Duodenal mucosa (tissue), 2 donors: ENCODE data around the gene TSEN54.

Experiments
- H3K27ac ChIP-seq: one replicate; pipeline ENCODE4 v1.7.0; 2013; ENCODE audit warnings: low read depth, low read length
- H3K27me3 ChIP-seq, 2 donors: one replicate each; pipeline ENCODE4 v1.7.0; 2013; ENCODE audit warnings: low read length in 2 of 2, control low read depth in 1 of 2; ENCODE audit not compliant: insufficient read depth in 2 of 2, control insufficient read depth in 1 of 2
- H3K36me3 ChIP-seq, 2 donors: one replicate each; pipeline ENCODE4 v1.7.0; 2013; ENCODE audit warnings: low read length in 2 of 2, control low read depth in 1 of 2; ENCODE audit not compliant: insufficient read depth in 2 of 2, control insufficient read depth in 1 of 2
- H3K4me1 ChIP-seq, 2 donors: one replicate each; pipeline ENCODE4 v1.7.0; 2013; ENCODE audit warnings: low read length in 2 of 2, control low read depth in 1 of 2; ENCODE audit not compliant: insufficient read depth in 2 of 2, control insufficient read depth in 1 of 2
- H3K4me3 ChIP-seq, 2 donors: one replicate each; pipeline ENCODE4 v1.7.0; 2013; ENCODE audit warnings: low read length in 2 of 2, low read depth in 1 of 2
- H3K9ac ChIP-seq, 2 donors: one replicate each; pipeline ENCODE4 v1.7.0; 2013; ENCODE audit warnings: low read length in 2 of 2, low read depth in 1 of 2
- H3K9me3 ChIP-seq, 2 donors: one replicate each; pipeline ENCODE4 v1.7.0; 2013; ENCODE audit warnings: low read length in 2 of 2, control low read depth in 1 of 2; ENCODE audit not compliant: control insufficient read depth in 1 of 2

Gene TSEN54

DNA sequence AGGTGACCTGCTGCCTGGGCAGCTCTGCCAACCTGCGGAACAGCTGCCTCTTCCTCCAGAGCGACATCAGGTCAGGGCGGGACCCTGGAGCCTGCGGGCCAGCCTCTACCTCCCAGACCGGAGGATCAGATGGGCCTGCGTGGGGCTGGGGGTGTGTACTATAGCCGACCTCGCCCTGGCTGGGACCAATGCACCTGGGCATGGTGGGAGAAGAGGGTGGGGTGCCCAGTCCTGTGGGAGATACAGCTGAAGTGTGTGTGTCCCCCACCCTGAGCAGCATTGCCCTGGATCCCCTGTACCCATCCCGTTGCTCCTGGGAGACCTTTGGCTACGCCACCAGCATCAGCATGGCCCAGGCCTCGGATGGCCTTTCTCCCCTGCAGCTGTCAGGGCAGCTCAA is 20.3 kb upstream of the TSEN54 start:
- Histone ChIP-seq H3K27ac (no peak overlapping the region), H3K9ac (no peak overlapping the region), H3K36me3 (peaks cover 25 to 86% of the 10 kb centered on the region in 2 donors), H3K4me3 (no peak overlapping the region), H3K9me3 (no peaks in the 10 kb centered on the region), H3K27me3 (no peaks in the 10 kb centered on the region), H3K4me1 (peaks cover under 1 to 1% of the 10 kb centered on the region in 2 donors)

DNA sequence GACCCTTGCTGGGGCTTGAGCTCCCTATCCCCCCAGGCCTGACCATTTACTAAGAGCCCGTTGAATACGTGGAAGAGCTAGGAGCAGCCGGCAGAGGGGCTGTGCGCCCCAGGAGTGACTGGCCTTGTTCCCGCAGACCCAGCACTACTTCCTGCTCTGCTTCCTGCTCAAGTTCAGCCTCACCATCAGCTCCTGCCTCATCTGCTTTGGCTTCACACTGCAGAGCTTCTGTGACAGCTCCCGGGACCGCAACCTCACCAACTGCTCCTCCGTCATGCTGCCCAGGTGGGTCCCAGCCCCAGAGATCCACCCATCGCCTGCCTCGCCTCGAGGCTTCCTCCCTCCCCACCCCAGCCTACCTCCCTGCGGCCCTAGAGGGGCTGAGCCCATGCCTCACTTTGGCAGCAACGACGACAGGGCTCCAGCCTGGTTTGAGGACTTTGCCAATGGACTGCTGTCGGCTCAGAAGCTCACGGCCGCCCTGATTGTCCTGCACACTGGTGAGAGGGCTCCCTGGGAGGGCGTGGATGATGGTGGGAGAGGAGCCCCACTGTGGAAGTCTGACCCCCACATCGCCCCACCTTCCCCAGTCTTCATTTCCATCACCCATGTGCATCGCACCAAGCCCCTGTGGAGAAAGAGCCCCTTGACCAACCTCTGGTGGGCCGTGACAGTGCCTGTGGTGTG is 18.1 kb upstream of the TSEN54 start:
- Histone ChIP-seq H3K4me3 (no peak overlapping the region), H3K36me3 (peaks cover 23 to 69% of the 10 kb centered on the region in 2 donors), H3K9ac (no peak overlapping the region), H3K27ac (no peak overlapping the region), H3K4me1 (no peaks in the 10 kb centered on the region), H3K9me3 (no peaks in the 10 kb centered on the region), H3K27me3 (no peaks in the 10 kb centered on the region)

DNA sequence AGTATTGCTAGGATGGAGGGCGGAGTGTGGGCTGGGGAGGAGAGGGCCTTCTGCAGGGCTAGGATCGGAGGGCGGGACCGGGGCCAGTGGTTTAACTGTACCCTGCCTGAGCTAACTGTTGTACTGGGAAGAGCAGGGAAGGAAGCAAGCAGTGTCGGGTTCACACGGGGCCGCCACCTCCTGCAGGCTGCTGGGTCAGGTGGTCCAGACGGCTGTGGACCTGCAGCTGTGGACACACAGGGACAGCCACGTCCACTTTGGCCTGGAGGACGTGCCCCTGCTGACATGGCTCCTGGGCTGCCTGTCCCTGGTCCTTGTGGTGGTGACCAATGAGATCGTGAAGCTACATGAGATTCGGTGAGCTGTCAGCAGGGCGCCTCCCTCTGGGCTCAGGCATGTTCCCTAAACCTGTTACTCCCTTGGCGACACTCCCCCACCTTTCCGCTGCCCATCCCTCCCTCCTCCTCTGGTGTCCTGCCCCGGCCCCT is 17.6 kb upstream of the TSEN54 start:
- Histone ChIP-seq H3K9ac (no peak overlapping the region), H3K27ac (no peak overlapping the region), H3K36me3 (peaks cover 21 to 67% of the 10 kb centered on the region in 2 donors), H3K9me3 (no peaks in the 10 kb centered on the region), H3K27me3 (no peaks in the 10 kb centered on the region), H3K4me1 (no peaks in the 10 kb centered on the region), H3K4me3 (no peak overlapping the region)

DNA sequence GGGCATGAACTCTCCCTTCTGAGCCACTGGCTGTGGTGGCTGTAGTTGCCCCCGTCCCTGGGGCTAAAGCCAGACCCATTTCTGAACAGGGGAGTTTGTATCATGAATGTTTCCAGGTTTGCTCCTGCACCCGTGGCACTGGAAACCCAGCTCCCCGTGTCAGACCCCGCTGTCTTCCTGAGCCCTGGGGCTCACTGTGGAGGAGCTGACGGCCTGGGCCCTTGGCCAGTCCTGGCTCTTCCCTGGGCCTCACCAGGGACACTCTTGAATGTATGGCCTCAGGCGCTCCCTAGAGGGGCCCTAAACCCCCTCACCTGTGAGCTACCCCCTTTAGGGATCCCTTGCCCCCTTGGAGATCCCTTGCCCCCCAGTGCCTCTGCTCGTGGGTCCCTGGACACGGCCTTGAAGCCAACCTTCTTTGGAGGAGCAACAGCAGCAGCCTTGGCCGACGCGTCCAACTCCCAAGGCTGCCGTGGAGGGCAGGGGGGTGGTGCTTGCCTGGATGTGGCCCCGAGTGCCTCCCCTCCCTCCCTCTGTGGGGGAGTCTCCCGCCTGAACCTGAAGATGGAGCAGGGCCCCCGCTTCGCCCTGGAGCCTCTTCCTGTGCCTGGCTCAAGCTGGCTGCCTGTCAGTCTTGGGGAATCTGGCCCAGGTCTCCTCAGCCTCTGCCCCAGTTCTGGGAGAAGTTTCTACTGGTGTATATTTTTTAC is 16.9 kb upstream of the TSEN54 start:
- Histone ChIP-seq H3K27ac (peak overlapping the region; percentile 3), H3K36me3 (peaks cover 18 to 60% of the 10 kb centered on the region in 2 donors), H3K9ac (no peak overlapping the region), H3K9me3 (no peaks in the 10 kb centered on the region), H3K27me3 (no peaks in the 10 kb centered on the region), H3K4me1 (peaks cover 1 to 2% of the 10 kb centered on the region in 2 donors), H3K4me3 (no peak overlapping the region)

DNA sequence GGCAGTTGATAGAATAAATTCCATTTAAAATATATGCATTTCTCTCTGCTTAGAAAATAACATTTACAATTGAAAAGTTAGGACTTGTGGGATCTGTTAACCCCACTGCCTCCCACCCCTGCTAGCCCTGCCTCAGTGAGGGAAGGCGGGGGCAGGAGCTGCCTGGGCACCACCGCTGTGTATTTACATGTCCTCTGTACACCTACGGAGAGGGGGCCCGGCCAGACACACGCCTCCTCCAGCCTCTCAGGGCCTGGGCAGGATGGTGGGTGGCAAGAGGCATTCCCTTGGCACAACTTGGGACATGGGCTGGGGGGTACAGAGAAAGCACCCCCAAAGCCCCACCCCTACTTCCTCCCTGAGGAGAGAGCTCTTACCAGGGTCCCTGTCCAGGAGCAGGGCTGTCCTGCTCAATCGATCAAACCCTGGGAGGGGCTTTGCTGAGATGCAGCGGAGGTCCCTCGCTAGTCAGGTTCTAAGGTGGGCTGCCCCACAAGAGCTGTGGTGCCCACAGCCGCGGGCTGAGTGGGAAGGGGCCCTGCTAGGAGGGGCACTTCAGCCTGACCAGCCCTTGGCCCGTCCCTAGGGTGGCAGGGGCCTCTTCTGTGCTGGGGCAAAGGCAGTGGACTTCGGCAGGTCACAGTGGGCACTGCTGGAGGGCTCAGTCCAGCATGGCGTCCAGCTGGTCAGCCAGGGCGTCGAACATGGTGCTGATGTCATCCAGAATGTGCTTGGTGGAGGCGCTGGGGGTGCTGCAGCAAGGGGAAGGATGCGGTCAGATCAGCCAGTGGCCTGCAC is 15.7 kb upstream of the TSEN54 start:
- peaks cover 12 to 53% of the 10 kb centered on the region in 2 donors for H3K36me3 ChIP-seq
- no peak overlapping the region for H3K27ac ChIP-seq
- no peak overlapping the region for H3K4me3 ChIP-seq
- no peaks in the 10 kb centered on the region for H3K9me3 ChIP-seq
- no peaks in the 10 kb centered on the region for H3K27me3 ChIP-seq
- H3K4me1 ChIP-seq = peaks cover 4% of the 10 kb centered on the region in 2 donors
- no peak overlapping the region for H3K9ac ChIP-seq

DNA sequence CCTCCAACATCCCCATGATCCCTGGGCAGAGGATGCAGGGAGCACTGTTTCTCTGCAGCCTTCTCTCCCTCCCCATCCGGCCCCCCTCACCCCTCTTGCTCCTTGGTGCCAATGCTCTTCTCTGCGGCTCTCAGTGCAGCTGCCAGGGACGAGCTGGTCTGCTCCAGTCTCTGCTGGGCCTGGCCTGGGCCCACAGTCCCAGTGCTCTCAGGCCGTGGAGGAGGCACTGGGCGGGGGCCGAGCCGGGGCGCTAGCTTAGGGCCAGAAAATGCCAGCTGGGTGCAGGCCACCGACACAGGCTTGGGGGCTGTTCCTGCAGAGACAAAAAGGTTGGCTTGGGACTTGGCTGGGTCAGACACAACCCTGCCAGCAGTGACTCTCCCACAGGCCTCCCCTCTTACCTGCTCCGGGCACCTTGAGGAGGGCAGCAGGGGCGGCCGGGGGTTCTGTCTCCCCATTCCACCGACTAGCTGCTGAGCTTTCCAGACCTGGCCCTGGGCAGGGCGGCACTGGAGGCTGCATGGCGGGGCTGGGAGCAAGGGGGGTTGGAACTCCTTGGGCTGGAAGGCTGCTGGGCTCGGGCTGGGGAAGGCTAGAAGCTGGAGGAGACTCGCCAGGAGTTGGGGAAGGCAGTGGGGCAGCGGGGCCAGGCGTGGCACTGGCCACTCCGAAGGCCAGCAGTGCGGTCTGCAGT is 14.8 kb upstream of the TSEN54 start:
- Histone ChIP-seq H3K27ac (no peak overlapping the region), H3K27me3 (no peaks in the 10 kb centered on the region), H3K4me3 (no peak overlapping the region), H3K4me1 (peaks cover 4% of the 10 kb centered on the region in 2 donors), H3K9ac (no peak overlapping the region), H3K9me3 (no peaks in the 10 kb centered on the region), H3K36me3 (peaks cover 9 to 53% of the 10 kb centered on the region in 2 donors)

DNA sequence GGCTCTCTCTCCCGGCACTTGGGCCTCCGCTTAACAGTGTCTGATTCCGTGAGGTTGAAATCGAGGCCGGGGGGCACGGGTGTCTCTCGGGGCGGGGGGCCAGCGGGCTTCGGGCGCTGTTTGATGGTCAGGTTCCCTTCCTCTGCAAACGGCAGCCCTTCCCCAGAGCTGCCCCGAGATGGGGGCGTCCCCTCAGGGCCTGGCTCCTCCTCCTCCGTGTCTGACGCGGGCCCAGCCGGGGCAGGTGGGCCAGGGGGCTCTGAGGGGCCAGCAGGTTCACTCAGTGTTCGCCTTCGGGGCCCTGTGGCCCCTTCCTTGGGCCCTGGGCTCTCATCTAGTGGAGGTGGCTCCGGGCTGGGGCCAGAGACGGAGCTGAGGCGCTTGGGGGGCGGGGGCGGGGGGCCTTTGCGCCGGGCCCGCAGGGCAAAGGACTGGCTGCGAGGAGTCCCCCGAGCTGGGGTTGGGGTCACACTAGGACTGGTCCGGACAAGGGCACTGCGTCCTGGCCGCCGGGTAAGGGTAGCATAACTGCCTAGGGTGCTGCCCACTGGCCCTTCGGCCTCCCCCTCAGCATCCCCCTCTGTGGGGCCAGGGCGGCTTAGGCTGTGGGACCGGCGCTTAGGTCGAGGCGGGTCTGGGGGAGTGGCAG is 14.1 kb upstream of the TSEN54 start:
- Histone ChIP-seq H3K36me3 (peaks cover 9 to 55% of the 10 kb centered on the region in 2 donors), H3K4me1 (peaks cover 4% of the 10 kb centered on the region in 2 donors), H3K9ac (no peak overlapping the region), H3K27me3 (no peaks in the 10 kb centered on the region), H3K9me3 (no peaks in the 10 kb centered on the region), H3K4me3 (no peak overlapping the region), H3K27ac (no peak overlapping the region)

DNA sequence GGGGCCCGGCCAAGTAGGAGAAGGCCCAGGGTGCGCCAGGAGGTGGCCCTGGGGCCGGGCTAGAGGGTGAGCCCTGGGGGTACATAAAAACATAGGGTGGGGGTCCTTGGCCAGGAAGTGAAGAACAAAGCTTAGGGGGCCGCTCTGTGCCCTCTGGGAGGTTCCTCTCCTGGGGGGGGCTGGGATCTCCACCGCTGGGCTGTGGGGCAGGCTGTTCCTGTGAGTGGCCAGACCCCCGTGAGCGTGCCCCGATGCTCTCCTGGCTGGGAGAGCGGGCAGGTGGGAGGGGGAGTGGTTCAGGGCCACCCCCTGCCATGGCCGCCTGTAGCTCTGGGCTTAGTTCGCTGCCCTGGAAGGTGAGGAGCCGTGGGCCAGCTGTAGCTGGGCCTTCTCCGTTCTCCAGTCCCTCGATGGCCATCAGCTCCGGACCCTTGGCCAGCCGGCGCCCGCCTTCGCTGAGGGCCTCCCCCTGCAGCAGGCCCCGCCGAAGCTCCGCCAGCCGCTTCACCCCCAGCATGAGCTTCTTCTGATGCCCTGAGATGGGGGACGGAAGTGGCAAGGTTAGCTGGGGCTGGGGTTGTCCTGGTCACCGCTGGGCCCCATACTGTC is 13.5 kb upstream of the TSEN54 start:
- Histone ChIP-seq H3K4me1 (peaks cover 4% of the 10 kb centered on the region in 2 donors), H3K9me3 (no peaks in the 10 kb centered on the region), H3K36me3 (peaks cover 9 to 52% of the 10 kb centered on the region in 2 donors)

DNA sequence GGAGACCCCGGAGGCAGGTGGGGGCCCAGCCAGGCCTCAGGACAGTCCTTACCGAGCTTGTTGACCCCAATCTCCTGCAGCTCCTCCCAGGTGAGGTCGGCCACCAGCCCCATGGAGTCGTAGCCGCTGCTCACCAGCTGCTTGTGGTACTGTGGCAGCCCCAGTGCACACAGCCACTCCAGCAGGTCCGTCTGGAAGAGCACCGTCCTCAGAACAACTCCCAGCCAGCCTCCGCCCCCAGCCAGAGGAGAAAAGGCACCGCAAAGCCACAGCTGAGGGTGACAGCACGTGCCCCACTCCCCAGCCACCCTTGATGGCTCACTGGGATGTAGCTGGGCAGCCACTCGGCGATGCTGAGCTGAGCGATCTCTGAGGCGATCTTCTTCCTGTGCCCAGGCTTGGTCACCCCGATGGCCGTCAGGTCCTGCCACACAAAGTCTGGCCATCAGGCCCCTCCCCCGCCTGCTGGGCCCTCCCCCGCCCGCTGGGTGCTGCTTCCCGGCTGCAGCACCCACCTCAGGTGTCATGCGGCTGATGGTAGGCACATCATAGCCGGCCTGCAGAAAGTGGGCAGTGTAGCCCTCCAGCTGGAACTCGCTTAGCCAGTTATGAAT is 12.9 kb upstream of the TSEN54 start:
- Histone ChIP-seq H3K4me3 (no peak overlapping the region), H3K36me3 (peaks cover 9 to 47% of the 10 kb centered on the region in 2 donors), H3K4me1 (peaks cover 4% of the 10 kb centered on the region in 2 donors), H3K9me3 (no peaks in the 10 kb centered on the region), H3K9ac (no peak overlapping the region), H3K27ac (no peak overlapping the region), H3K27me3 (no peaks in the 10 kb centered on the region)

More for the DNA sequence above, 13.5 kb upstream of the TSEN54 start:
- H3K9ac ChIP-seq = no peak overlapping the region
- H3K27ac ChIP-seq = no peak overlapping the region
- no peaks in the 10 kb centered on the region for H3K27me3 ChIP-seq
- no peak overlapping the region for H3K4me3 ChIP-seq
